OCI-LY3 (cell line): ENCODE measurements around the gene ZNF443.
"Not testable (repeated sequence)": the region's sequence is repeated elsewhere in the genome, so short reads cannot be mapped to it uniquely, and the experiment has no call there.

Experiments
- H2AFZ ChIP-seq: fragments of 200-600, 300-600 bp; shearing (Covaris generic); 2 replicates; pipeline ENCODE4 v1.6.0; 2014; ENCODE audit warnings: antibody characterized with exemption, low read depth, low read length
- H3K27ac ChIP-seq: fragments of 200-600, 300-600 bp; sonication (generic); 2 replicates; pipeline ENCODE4 v1.5.1; 2014; ENCODE audit warnings: mild to moderate bottlenecking, low read length, moderate library complexity, mixed read lengths
- H3K27me3 ChIP-seq: fragments of 200-600, 300-600 bp; sonication (generic); 2 replicates; pipeline ENCODE4 v1.6.1; 2014; ENCODE audit warnings: low read depth, low read length, mixed read lengths
- H3K36me3 ChIP-seq: fragments of 200-600, 300-600 bp; sonication (generic); replicated peaks from 2 replicates; pipeline ENCODE3; 2014; ENCODE audit warnings: low read depth, low read length, mixed read lengths
- H3K4me1 ChIP-seq: fragments of 300-600, 200-600 bp; sonication (generic); 2 replicates; pipeline ENCODE4 v1.6.1; 2014; ENCODE audit warnings: low read length, mixed read lengths
- H3K4me2 ChIP-seq: fragments of 200-600, 300-600 bp; sonication (generic); 2 replicates; pipeline ENCODE4 v1.6.1; 2014; ENCODE audit warnings: low read length, mixed read lengths
- H3K4me3 ChIP-seq: fragments of 300-600, 200-600 bp; sonication (generic); 2 replicates; pipeline ENCODE4 v1.5.1; 2014; ENCODE audit warnings: antibody characterized with exemption, mild to moderate bottlenecking, low read length, moderate library complexity
- H3K79me2 ChIP-seq: fragments of 300-600, 200-600 bp; shearing (Covaris generic); 2 replicates; pipeline ENCODE4 v1.6.1; 2014; ENCODE audit warnings: mild to moderate bottlenecking, low read length, mixed read lengths
- H3K9ac ChIP-seq: fragments of 300-600, 200-600 bp; shearing (Covaris generic); 2 replicates; pipeline ENCODE4 v1.6.0; 2014; ENCODE audit warnings: mild to moderate bottlenecking, low read length, moderate library complexity
- H3K9me3 ChIP-seq: fragments of 200-600, 300-600 bp; shearing (Covaris generic); 2 replicates; pipeline ENCODE4 v1.6.1; 2014; ENCODE audit warnings: low read length, mixed read lengths; ENCODE audit not compliant: insufficient read depth
- H4K20me1 ChIP-seq: fragments of 200-600, 300-600 bp; sonication (generic); 2 replicates; pipeline ENCODE4 v1.6.1; 2016; ENCODE audit warnings: low read length, mixed read lengths; ENCODE audit not compliant: insufficient read depth
- EZH2phosphoT487 ChIP-seq: fragments of 200-600 bp; shearing (Covaris generic); IDR thresholded peaks from 2 replicates; pipeline ENCODE4 v1.6.1; 2018; ENCODE audit warnings: antibody characterized with exemption, mixed run types, low read depth
- TF ChIP-seq, protein P1 (sequence below): fragments of 200-600, 300-600 bp; sonication (generic); IDR thresholded peaks from 2 replicates; pipeline ENCODE4 v1.5.1; 2014; ENCODE audit warnings: antibody characterized with exemption, low read length, low read depth

ZNF443 gene

DNA sequence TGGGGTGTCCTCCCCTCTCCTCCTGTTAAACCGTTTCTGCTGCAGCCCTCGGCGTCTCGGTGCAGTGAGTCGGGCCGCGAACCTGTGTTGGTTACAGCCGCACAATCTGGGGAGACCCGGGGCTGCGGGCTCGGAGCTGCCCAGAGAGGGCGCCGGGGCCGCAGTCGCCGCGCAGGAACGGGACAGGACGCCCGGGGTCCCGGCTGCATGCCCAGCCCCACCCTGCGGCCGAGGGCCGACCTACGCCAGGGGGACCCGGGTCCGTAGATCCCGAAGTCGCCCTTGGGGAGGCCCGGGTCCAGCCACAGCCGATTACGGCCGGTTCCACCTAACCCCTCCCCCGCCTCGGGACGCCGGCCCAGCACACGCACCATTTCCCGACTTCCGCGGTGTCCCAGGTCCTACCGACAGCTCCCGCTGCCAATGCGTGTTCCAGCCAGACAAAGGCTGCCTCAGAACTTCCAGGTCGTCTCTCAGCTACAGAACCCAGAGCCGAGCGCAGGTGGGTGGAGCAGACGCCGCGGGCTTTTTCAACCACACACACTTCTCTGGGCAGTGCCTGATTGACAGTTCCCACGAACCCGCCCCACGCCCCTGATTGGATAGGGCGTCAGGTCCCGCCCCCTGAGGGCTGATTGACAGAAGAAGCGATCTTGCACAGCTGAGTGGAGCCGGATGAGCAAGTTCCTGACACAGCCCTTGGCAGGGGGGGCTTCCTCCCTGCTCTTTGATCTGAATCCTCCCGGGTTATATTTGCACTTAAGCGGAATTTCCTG, at the start of gene ZNF443:
ZNF443 (minus strand) TSS at position 481 of the 776 bp plus-strand sequence; CDS start at position 374, 107 bp downstream.
- Histone ChIP-seq H3K36me3 (no peaks in the 10 kb centered on the region), H2AFZ (peak within 1 kb of the TSS; percentile 66), H4K20me1 (no peaks in the 10 kb centered on the region), H3K4me3 (peak within 1 kb of the TSS; percentile 80), H3K4me2 (peak within 1 kb of the TSS; percentile 82), H3K9ac (peak within 1 kb of the TSS; percentile 66), H3K79me2 (peaks cover 8% of the 10 kb centered on the region; the same call in 1 of the 2 replicates), H3K27ac (peak within 1 kb of the TSS; percentile 39), H3K9me3 (peaks cover 7% of the 10 kb centered on the region; the same call in 1 of the 2 replicates), H3K27me3 (no peaks in the 10 kb centered on the region), H3K4me1 (0 out of 2 replicates have a peak, but pooled peaks cover 3% of the 10 kb centered on the region)
- TF ChIP-seq EZH2phosphoT487, result no peak
- TF ChIP-seq, protein P1, sequence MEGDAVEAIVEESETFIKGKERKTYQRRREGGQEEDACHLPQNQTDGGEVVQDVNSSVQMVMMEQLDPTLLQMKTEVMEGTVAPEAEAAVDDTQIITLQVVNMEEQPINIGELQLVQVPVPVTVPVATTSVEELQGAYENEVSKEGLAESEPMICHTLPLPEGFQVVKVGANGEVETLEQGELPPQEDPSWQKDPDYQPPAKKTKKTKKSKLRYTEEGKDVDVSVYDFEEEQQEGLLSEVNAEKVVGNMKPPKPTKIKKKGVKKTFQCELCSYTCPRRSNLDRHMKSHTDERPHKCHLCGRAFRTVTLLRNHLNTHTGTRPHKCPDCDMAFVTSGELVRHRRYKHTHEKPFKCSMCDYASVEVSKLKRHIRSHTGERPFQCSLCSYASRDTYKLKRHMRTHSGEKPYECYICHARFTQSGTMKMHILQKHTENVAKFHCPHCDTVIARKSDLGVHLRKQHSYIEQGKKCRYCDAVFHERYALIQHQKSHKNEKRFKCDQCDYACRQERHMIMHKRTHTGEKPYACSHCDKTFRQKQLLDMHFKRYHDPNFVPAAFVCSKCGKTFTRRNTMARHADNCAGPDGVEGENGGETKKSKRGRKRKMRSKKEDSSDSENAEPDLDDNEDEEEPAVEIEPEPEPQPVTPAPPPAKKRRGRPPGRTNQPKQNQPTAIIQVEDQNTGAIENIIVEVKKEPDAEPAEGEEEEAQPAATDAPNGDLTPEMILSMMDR, result peak; percentile 12; the same call in 1 of the 2 replicates

DNA sequence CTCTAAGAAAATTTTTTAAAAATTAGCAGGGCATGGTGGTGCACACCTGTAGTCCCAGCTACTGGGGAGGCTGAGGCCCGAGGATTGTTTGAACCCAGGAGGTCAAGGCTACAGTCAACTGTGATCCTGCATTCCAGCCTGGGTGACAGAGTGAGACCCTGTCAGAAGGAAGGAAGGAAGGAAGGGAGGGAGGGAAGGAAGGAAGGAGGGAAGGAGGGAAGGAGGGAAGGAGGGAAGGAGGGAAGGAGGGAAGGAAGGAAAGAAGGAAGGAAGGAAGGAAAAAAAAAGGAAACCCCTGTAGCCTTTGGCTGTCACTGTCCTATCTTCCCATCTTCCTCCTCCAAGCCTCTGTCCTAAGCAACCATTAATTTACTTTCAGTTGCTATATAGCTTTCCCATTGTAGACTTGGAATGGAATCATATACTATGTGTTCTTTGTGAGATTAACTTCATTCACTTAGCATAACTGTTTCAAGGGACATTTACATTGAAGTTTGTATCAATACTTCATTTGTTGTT, 45.5 kb upstream of the ZNF443 start:
- H3K4me3 ChIP-seq, H4K20me1 ChIP-seq, H3K9ac ChIP-seq, H3K27ac ChIP-seq, H3K27me3 ChIP-seq, H3K36me3 ChIP-seq, H3K79me2 ChIP-seq, H3K9me3 ChIP-seq, H3K4me2 ChIP-seq, H2AFZ ChIP-seq: not testable (repeated sequence)
- H3K4me1 ChIP-seq, result peaks cover 13% of the 10 kb centered on the region

DNA sequence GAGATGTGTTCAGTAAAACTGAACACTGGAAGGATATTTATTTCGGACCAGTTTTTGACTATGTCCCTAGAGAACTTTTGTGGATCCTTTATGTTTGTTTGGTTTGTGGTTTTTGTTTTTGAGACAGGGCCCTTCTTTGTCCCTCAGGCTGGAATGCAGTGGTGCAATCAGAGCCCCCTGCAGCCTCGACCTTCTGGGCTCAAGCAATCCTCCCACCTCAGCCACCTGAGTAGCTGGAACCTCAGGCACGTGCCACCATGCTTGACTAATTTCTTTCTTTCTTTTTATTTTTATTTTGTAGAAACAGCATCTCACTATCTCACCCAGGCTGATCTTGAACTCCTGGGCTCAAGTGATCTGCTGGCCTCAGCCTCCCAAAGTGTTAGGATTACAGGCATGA, 44.8 kb upstream of the ZNF443 start:
- Histone ChIP-seq H3K4me1 (peaks cover 13% of the 10 kb centered on the region), H3K9ac (no peak overlapping the region), H3K9me3 (no peaks in the 10 kb centered on the region), H3K4me2 (peak overlapping the region; percentile 94), H3K27me3 (no peaks in the 10 kb centered on the region), H3K27ac (no peak overlapping the region), H3K79me2 (peaks cover 7% of the 10 kb centered on the region; the same call in 1 of the 2 replicates), H2AFZ (peak overlapping the region; percentile 93; the same call in 1 of the 2 replicates), H4K20me1 (no peaks in the 10 kb centered on the region), H3K4me3 (peak overlapping the region; percentile 81; the same call in 1 of the 2 replicates), H3K36me3 (no peaks in the 10 kb centered on the region)
- TF ChIP-seq EZH2phosphoT487, result no peak
- TF ChIP-seq, protein P1, result no peak

DNA sequence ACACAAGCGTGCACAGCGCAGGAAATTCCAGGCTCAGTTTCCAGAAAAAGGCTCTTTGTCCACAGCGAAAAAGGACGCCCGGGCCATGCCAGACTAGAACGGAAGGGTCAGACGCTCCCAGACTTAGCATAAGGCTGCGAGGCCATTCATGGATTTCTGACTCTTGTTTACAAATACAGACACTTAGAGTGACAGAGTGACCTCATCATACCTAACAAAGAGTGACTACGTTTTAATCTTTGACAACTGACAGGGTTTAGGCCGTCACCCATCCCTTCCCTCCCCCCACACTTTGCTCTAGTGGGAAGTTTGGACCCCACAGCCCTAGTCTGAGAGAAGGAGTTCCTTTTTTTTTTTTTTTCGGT, 44.2 kb upstream of the ZNF443 start:
- Histone ChIP-seq H3K9me3 (no peaks in the 10 kb centered on the region), H3K4me1 (peaks cover 13% of the 10 kb centered on the region), H3K27ac (no peak overlapping the region), H3K9ac (peak overlapping the region; percentile 77), H3K36me3 (no peaks in the 10 kb centered on the region), H2AFZ (peak overlapping the region; percentile 93), H3K79me2 (peaks cover 7% of the 10 kb centered on the region; the same call in 1 of the 2 replicates), H3K4me2 (peak overlapping the region; percentile 94), H3K4me3 (peak overlapping the region; percentile 81), H4K20me1 (no peaks in the 10 kb centered on the region), H3K27me3 (no peaks in the 10 kb centered on the region)
- TF ChIP-seq EZH2phosphoT487, result no peak
- TF ChIP-seq, protein P1, result no peak
